ENCODE measurements around the gene ERCC6.
A peak's percentile ranks its signal among the peaks of the same experiment; 100 is the strongest.

Gene ERCC6

GRCh38 chr10:49518982-49519578 is 19.8 kb downstream of the ERCC6 start:
- Histone ChIP-seq H3K9me3 (ENCODE audit: control insufficient read depth, low read length) (no peaks in the 10 kb centered on the region), H3K4me1 (ENCODE audit: control insufficient read depth, insufficient read depth, low read length, poor library complexity, severe bottlenecking) (no peaks in the 10 kb centered on the region), H3K27me3 (replicated peaks; ENCODE audit: control insufficient read depth, insufficient read depth, low read length, poor library complexity, severe bottlenecking) (no peaks in the 10 kb centered on the region), H3K27ac (ENCODE audit: insufficient read depth, low read length, poor library complexity, severe bottlenecking) (no peak overlapping the region), H3K4me3 (ENCODE audit: insufficient read depth, low read depth, low read length, poor library complexity, severe bottlenecking) (no peak overlapping the region), H3K36me3 (ENCODE audit: control insufficient read depth, insufficient read depth, low read length) (peaks cover 36% of the 10 kb centered on the region)
- DNase-seq: no peak

- Histone ChIP-seq H3K27ac (ENCODE audit: insufficient read depth, low read length, poor library complexity, severe bottlenecking) (no peak overlapping the region), H3K4me1 (ENCODE audit: control insufficient read depth, insufficient read depth, low read length, poor library complexity, severe bottlenecking) (no peaks in the 10 kb centered on the region), H3K9me3 (ENCODE audit: control insufficient read depth, low read length) (no peaks in the 10 kb centered on the region), H3K27me3 (replicated peaks; ENCODE audit: control insufficient read depth, insufficient read depth, low read length, poor library complexity, severe bottlenecking) (no peaks in the 10 kb centered on the region), H3K36me3 (ENCODE audit: control insufficient read depth, insufficient read depth, low read length) (peaks cover 31% of the 10 kb centered on the region), H3K4me3 (ENCODE audit: insufficient read depth, low read depth, low read length, poor library complexity, severe bottlenecking) (no peak overlapping the region)
- DNase-seq: no peak
These were observed 20.4 kb downstream of the ERCC6 start for GRCh38 chr10:49518566-49518965.

- Histone ChIP-seq H3K9me3 (ENCODE audit: control insufficient read depth, low read length) (no peaks in the 10 kb centered on the region), H3K4me1 (ENCODE audit: control insufficient read depth, insufficient read depth, low read length, poor library complexity, severe bottlenecking) (no peaks in the 10 kb centered on the region), H3K4me3 (ENCODE audit: insufficient read depth, low read depth, low read length, poor library complexity, severe bottlenecking) (no peak overlapping the region), H3K27me3 (replicated peaks; ENCODE audit: control insufficient read depth, insufficient read depth, low read length, poor library complexity, severe bottlenecking) (no peaks in the 10 kb centered on the region), H3K27ac (ENCODE audit: insufficient read depth, low read length, poor library complexity, severe bottlenecking) (no peak overlapping the region), H3K36me3 (ENCODE audit: control insufficient read depth, insufficient read depth, low read length) (peaks cover 20% of the 10 kb centered on the region)
- DNase-seq: no peak
These were observed 22.5 kb downstream of the ERCC6 start for GRCh38 chr10:49516216-49516970.

- no peaks in the 10 kb centered on the region for H3K9me3 ChIP-seq (ENCODE audit: control insufficient read depth, low read length)
- peaks cover 10% of the 10 kb centered on the region for H3K36me3 ChIP-seq (ENCODE audit: control insufficient read depth, insufficient read depth, low read length)
- H3K4me1 ChIP-seq (ENCODE audit: control insufficient read depth, insufficient read depth, low read length, poor library complexity, severe bottlenecking): peaks cover 16% of the 10 kb centered on the region
- no peaks in the 10 kb centered on the region for H3K27me3 ChIP-seq (replicated peaks; ENCODE audit: control insufficient read depth, insufficient read depth, low read length, poor library complexity, severe bottlenecking)
- no peak overlapping the region for H3K27ac ChIP-seq (ENCODE audit: insufficient read depth, low read length, poor library complexity, severe bottlenecking)
- no peak for DNase-seq
- no peak overlapping the region for H3K4me3 ChIP-seq (ENCODE audit: insufficient read depth, low read depth, low read length, poor library complexity, severe bottlenecking)
These were observed 26.7 kb downstream of the ERCC6 start for GRCh38 chr10:49512121-49512809.

GRCh38 chr10:49509771-49510303 is 29.1 kb downstream of the ERCC6 start:
- peaks cover 16% of the 10 kb centered on the region for H3K4me1 ChIP-seq (ENCODE audit: control insufficient read depth, insufficient read depth, low read length, poor library complexity, severe bottlenecking)
- H3K27ac ChIP-seq (ENCODE audit: insufficient read depth, low read length, poor library complexity, severe bottlenecking): no peak overlapping the region
- H3K36me3 ChIP-seq (ENCODE audit: control insufficient read depth, insufficient read depth, low read length): no peaks in the 10 kb centered on the region

GRCh38 chr10:49508654-49509053 is 30.3 kb downstream of the ERCC6 start:
- H3K27me3 ChIP-seq (replicated peaks; ENCODE audit: control insufficient read depth, insufficient read depth, low read length, poor library complexity, severe bottlenecking): no peaks in the 10 kb centered on the region
- no peak overlapping the region for H3K27ac ChIP-seq (ENCODE audit: insufficient read depth, low read length, poor library complexity, severe bottlenecking)
- H3K4me1 ChIP-seq (ENCODE audit: control insufficient read depth, insufficient read depth, low read length, poor library complexity, severe bottlenecking): peaks cover 16% of the 10 kb centered on the region
- DNase-seq: no peak
- no peaks in the 10 kb centered on the region for H3K36me3 ChIP-seq (ENCODE audit: control insufficient read depth, insufficient read depth, low read length)
- no peak overlapping the region for H3K4me3 ChIP-seq (ENCODE audit: insufficient read depth, low read depth, low read length, poor library complexity, severe bottlenecking)
- H3K9me3 ChIP-seq (ENCODE audit: control insufficient read depth, low read length): no peaks in the 10 kb centered on the region

More at GRCh38 chr10:49509771-49510303, 29.1 kb downstream of the ERCC6 start:
- DNase-seq: no peak
- H3K4me3 ChIP-seq (ENCODE audit: insufficient read depth, low read depth, low read length, poor library complexity, severe bottlenecking): no peak overlapping the region
- H3K27me3 ChIP-seq (replicated peaks; ENCODE audit: control insufficient read depth, insufficient read depth, low read length, poor library complexity, severe bottlenecking): no peaks in the 10 kb centered on the region
- no peaks in the 10 kb centered on the region for H3K9me3 ChIP-seq (ENCODE audit: control insufficient read depth, low read length)

- DNase-seq: peak in 2 of 3 donors; percentile 10 to 12
- H3K27me3 ChIP-seq (replicated peaks; ENCODE audit: control insufficient read depth, insufficient read depth, low read length, poor library complexity, severe bottlenecking): no peaks in the 10 kb centered on the region
- no peak overlapping the region for H3K27ac ChIP-seq (ENCODE audit: insufficient read depth, low read length, poor library complexity, severe bottlenecking)
- peaks cover 16% of the 10 kb centered on the region for H3K4me1 ChIP-seq (ENCODE audit: control insufficient read depth, insufficient read depth, low read length, poor library complexity, severe bottlenecking)
- no peak overlapping the region for H3K4me3 ChIP-seq (ENCODE audit: insufficient read depth, low read depth, low read length, poor library complexity, severe bottlenecking)
- H3K9me3 ChIP-seq (ENCODE audit: control insufficient read depth, low read length): no peaks in the 10 kb centered on the region
- H3K36me3 ChIP-seq (ENCODE audit: control insufficient read depth, insufficient read depth, low read length): no peaks in the 10 kb centered on the region
These were observed 30.7 kb downstream of the ERCC6 start for GRCh38 chr10:49508249-49508648.

GRCh38 chr10:49505589-49505988 is 33.3 kb downstream of the ERCC6 start:
- no peaks in the 10 kb centered on the region for H3K27me3 ChIP-seq (replicated peaks; ENCODE audit: control insufficient read depth, insufficient read depth, low read length, poor library complexity, severe bottlenecking)
- H3K9me3 ChIP-seq (ENCODE audit: control insufficient read depth, low read length): no peaks in the 10 kb centered on the region
- no peak overlapping the region for H3K27ac ChIP-seq (ENCODE audit: insufficient read depth, low read length, poor library complexity, severe bottlenecking)
- no peak overlapping the region for H3K4me3 ChIP-seq (ENCODE audit: insufficient read depth, low read depth, low read length, poor library complexity, severe bottlenecking)
- DNase-seq: no peak
- H3K4me1 ChIP-seq (ENCODE audit: control insufficient read depth, insufficient read depth, low read length, poor library complexity, severe bottlenecking): peaks cover 16% of the 10 kb centered on the region
- no peaks in the 10 kb centered on the region for H3K36me3 ChIP-seq (ENCODE audit: control insufficient read depth, insufficient read depth, low read length)

GRCh38 chr10:49505076-49505475 is 33.8 kb downstream of the ERCC6 start:
- Histone ChIP-seq H3K4me1 (ENCODE audit: control insufficient read depth, insufficient read depth, low read length, poor library complexity, severe bottlenecking) (peaks cover 16% of the 10 kb centered on the region), H3K36me3 (ENCODE audit: control insufficient read depth, insufficient read depth, low read length) (no peaks in the 10 kb centered on the region), H3K27me3 (replicated peaks; ENCODE audit: control insufficient read depth, insufficient read depth, low read length, poor library complexity, severe bottlenecking) (no peaks in the 10 kb centered on the region), H3K4me3 (ENCODE audit: insufficient read depth, low read depth, low read length, poor library complexity, severe bottlenecking) (no peak overlapping the region), H3K9me3 (ENCODE audit: control insufficient read depth, low read length) (no peaks in the 10 kb centered on the region), H3K27ac (ENCODE audit: insufficient read depth, low read length, poor library complexity, severe bottlenecking) (no peak overlapping the region)
- no peak for DNase-seq

GRCh38 chr10:49504528-49504927 is 34.4 kb downstream of the ERCC6 start:
- no peaks in the 10 kb centered on the region for H3K27me3 ChIP-seq (replicated peaks; ENCODE audit: control insufficient read depth, insufficient read depth, low read length, poor library complexity, severe bottlenecking)
- H3K27ac ChIP-seq (ENCODE audit: insufficient read depth, low read length, poor library complexity, severe bottlenecking): no peak overlapping the region
- no peak for DNase-seq
- H3K36me3 ChIP-seq (ENCODE audit: control insufficient read depth, insufficient read depth, low read length): no peaks in the 10 kb centered on the region
- H3K4me3 ChIP-seq (ENCODE audit: insufficient read depth, low read depth, low read length, poor library complexity, severe bottlenecking): no peak overlapping the region
- H3K9me3 ChIP-seq (ENCODE audit: control insufficient read depth, low read length): no peaks in the 10 kb centered on the region
- H3K4me1 ChIP-seq (ENCODE audit: control insufficient read depth, insufficient read depth, low read length, poor library complexity, severe bottlenecking): peaks cover 16% of the 10 kb centered on the region
